Kidney (tissue), 14 donors: ENCODE results near the gene PNCK. TPM values are rescaled to one million over a fixed set of nuclear protein-coding genes. Genes with fewer than 3 reads are reported as not detected.
A peak's percentile ranks its signal among the peaks of the same experiment; 100 is the strongest.

ENCODE experiments used
- DNase-seq, 5 donors: peaks; one replicate each; pipeline ENCODE4 v3.0.0-alpha.2; 2013 to 2020
- FAIRE-seq: peaks from 2 replicates; lab custom pipeline; 2012; peaks lifted over from hg19 to GRCh38; lab: Jason Lieb, UNC
- H3K27ac ChIP-seq, 2 donors: one replicate each; pipeline ENCODE4 v1.7.0; 2013; ENCODE audit warnings: low read depth in 2 of 2, low read length in 2 of 2, inconsistent platforms in 1 of 2
- H3K27me3 ChIP-seq: one replicate; pipeline ENCODE4 v1.7.1; 2013; ENCODE audit warnings: low read length, inconsistent platforms; ENCODE audit not compliant: control insufficient read depth, insufficient read depth
- H3K36me3 ChIP-seq, 3 donors: one replicate each; pipeline versions ENCODE4 v1.7.0 to v1.7.1; 2013; ENCODE audit warnings: low read length in 3 of 3, control low read depth in 1 of 3, inconsistent platforms in 1 of 3; ENCODE audit not compliant: insufficient read depth in 3 of 3, control insufficient read depth in 2 of 3
- H3K4me1 ChIP-seq, 3 donors: one replicate each; pipeline versions ENCODE4 v1.7.0 to v1.7.1; 2013; ENCODE audit warnings: low read length in 3 of 3, inconsistent platforms in 1 of 3, low read depth in 1 of 3; ENCODE audit not compliant: control insufficient read depth in 2 of 3, insufficient read depth in 2 of 3
- H3K4me3 ChIP-seq, 3 donors: one replicate each; pipeline versions ENCODE4 v1.7.0 to v1.8.1; 2013; ENCODE audit warnings: low read length in 3 of 3, control low read depth in 1 of 3, inconsistent platforms in 1 of 3
- H3K9ac ChIP-seq, 3 donors: one replicate each; pipeline versions ENCODE4 v1.7.0 to v1.7.1; 2013; ENCODE audit warnings: low read length in 3 of 3, control low read depth in 1 of 3, inconsistent platforms in 1 of 3
- H3K9me3 ChIP-seq, 3 donors: one replicate each; pipeline versions ENCODE4 v1.7.0 to v1.7.1; 2013; ENCODE audit warnings: low read length in 3 of 3, control low read depth in 1 of 3, inconsistent platforms in 1 of 3; ENCODE audit not compliant: control insufficient read depth in 2 of 3, insufficient read depth in 1 of 3
- CTCF ChIP-seq: IDR thresholded peaks from 3 replicates; pipeline ENCODE4 v1.5.1; 2012; ENCODE audit warnings: mild to moderate bottlenecking, moderate library complexity, borderline replicate concordance; ENCODE audit not compliant: insufficient read depth; ENCODE audit errors: extremely low read depth
- intact Hi-C: fragments of 100-400 bp; cut with DNase I; formaldehyde crosslinking; loops from one replicate; pipeline ENCODE4 v1.11.1; 2022
- polyA plus RNA-seq: library from polyadenylated mRNA; stranded (reverse); fragments of 350-450 nt; fragmentation: Illumina TruSeq; extraction: RNeasy Lipid Tissue Mini Kit (QIAGEN cat#74804); gene quantifications from one replicate; pipeline ENCODE4 v1.2.3, GENCODE V29; 2014; ENCODE audit warnings: low read depth, low replicate concordance; ENCODE audit not compliant: insufficient read depth
- total RNA-seq: library from RNA; stranded (reverse); fragmentation: NEBNext Ultra II Directional; extraction: Animal tissue kit (Norgen Biotek cat#: 25700); gene quantifications from one replicate; pipeline ENCODE4 v1.2.1, GENCODE V29; 2021
- donor health status: control.
- donor health status: control.
- donor health status: control.
- donor health status: control.
- donor health status: control.
- donor health status: DM: yes; HTN: yes; CAD: no.
- donor health status: Normal renal cell carcinoma (clear cell type).

PNCK gene
- total and polyA plus RNA-seq, 2 donors from 2014 or later, result 1.5 to 5.5 TPM

DNA sequence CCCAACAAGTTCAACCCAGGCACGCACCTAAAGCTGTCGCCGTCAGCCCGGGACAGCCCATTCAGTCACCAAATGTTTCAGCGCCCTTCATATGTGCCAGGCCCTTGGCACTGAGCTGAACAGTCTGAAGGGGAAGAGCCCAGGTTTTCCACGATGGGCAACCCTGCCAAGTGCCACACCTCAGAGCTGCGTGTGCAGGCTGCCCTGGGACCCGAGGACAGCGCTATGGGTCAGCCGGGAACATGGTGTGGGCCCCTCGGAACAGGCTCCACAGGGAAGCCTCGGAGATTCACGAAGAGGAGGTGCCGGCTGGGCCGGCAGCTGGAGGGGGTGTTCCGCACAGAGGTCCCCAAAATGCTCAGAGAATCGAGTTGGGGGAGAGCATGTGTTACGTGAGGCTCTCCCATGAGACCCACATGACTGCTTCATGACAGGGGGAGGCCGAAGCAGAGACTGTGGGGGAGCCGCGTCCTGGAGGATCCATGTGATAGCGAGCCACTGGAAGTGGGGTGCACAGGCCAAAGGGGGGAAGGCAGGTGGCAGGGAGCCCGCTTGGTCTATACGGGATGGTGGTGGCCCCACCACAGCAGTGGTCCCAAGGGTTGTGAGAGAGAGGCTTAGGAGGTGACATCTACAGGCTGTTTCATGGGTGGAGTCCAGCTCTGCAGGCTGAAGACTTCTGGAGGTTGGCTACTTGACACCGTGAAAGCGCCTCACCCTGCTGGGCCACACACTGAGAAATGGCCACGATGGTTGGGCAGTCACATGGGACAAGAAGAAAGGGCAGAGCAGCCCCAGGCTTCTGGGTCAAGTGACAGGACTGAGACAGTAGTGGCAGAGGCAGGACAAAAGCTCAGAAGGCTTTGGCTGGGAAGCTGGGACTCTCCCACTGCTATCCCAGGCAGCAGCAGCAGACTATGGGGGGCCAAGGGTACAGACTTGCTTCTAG is 36.4 kb upstream of the PNCK start:
- H3K4me3 ChIP-seq, result no peak overlapping the region
- no peak for TF ChIP-seq CTCF
- FAIRE-seq, result no peak
- intact Hi-C loops, result no loop called here
- H3K9me3 ChIP-seq, result no peaks in the 10 kb centered on the region
- H3K9ac ChIP-seq, result no peak overlapping the region
- DNase-seq, result peak in 1 of 5 donors; percentile 66
- H3K27me3 ChIP-seq, result no peaks in the 10 kb centered on the region
- no peak overlapping the region for H3K27ac ChIP-seq
- H3K4me1 ChIP-seq, result no peaks in the 10 kb centered on the region
- peaks cover 0 to 10% (median 7%) of the 10 kb centered on the region in 3 donors for H3K36me3 ChIP-seq

GRCh38 chrX:153708415-153708814 is 34.8 kb upstream of the PNCK start:
- Histone ChIP-seq H3K27ac (no peak overlapping the region), H3K4me3 (no peak overlapping the region), H3K36me3 (peaks cover 0 to 3% (median 0%) of the 10 kb centered on the region in 3 donors), H3K4me1 (peaks cover 0 to 3% (median 0%) of the 10 kb centered on the region in 3 donors), H3K9ac (no peak overlapping the region), H3K27me3 (no peaks in the 10 kb centered on the region), H3K9me3 (no peaks in the 10 kb centered on the region)
- TF ChIP-seq CTCF, result peak; percentile 54
- intact Hi-C loops, result no loop called here
- DNase-seq (peak; percentile 82 to 88 (median 86)), FAIRE-seq (no peak)

DNA sequence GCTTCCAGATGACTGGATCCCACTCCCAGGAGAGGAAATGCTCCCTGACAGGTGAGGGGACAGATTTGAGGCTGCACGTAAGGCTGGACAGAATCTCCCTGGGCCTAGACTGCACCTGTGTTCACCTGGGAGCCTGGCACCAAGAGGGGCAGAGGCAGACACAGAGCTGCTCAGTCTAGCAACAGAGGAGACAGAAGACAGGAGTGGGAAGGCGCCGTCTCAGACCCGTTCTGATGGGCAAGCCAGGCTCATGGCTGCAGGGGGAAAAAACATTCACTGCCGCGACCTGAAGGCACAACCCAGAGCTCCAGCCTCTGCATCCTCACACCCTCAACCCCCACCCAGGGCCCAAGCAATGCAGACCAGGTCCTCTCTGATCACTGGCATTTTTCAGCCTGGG is 33.8 kb upstream of the PNCK start:
- Histone ChIP-seq H3K9me3 (no peaks in the 10 kb centered on the region), H3K4me1 (peaks cover 0 to 10% (median 0%) of the 10 kb centered on the region in 3 donors), H3K27me3 (no peaks in the 10 kb centered on the region), H3K27ac (no peak overlapping the region), H3K36me3 (no peaks in the 10 kb centered on the region), H3K4me3 (no peak overlapping the region), H3K9ac (no peak overlapping the region)
- DNase-seq, result peak in 1 of 5 donors; percentile 66
- TF ChIP-seq CTCF, result no peak
- intact Hi-C loops, result no loop called here
- FAIRE-seq, result no peak
